Measurements from ENCODE around the gene RAB21.
A peak's percentile ranks its signal among the peaks of the same experiment; 100 is the strongest.

- TF ChIP-seq CTCF (IDR thresholded peaks at IDR 0.05; ENCODE audit: low read depth, low read length) (peak; percentile 84), EZH2phosphoT487 (IDR thresholded peaks at IDR 0.05; ENCODE audit: low read depth) (no peak)
These were observed 7.6 kb upstream of the RAB21 start for GRCh38 chr12:71746974-71747611.
